IMR-90 (cell line): ENCODE results near the gene ERBB4. TPM values are rescaled to one million over a fixed set of nuclear protein-coding genes. Genes with fewer than 3 reads are reported as not detected.

Source experiments
- ATAC-seq: fragments of 200-7000 bp; cut with Tn5 transposase; 2 replicates; pipeline ENCODE4 v1.9.1; 2020; ENCODE audit warnings: low read depth, mild to moderate bottlenecking, moderate library complexity
- BruUV-seq: library from RNA; stranded (reverse); fragments of 400-500 nt; replicated peaks from 2 replicates; lab custom pipeline; 2021; lab: Mats Ljungman, UMichigan
- CTCF ChIA-PET: fragments of 300-600 bp; formaldehyde crosslinking; extraction: SDS; loops from one replicate; lab custom pipeline; 2021; ENCODE audit warnings: antibody characterized with exemption; lab: Yijun Ruan, JAX
- POLR2A ChIA-PET: fragments of 300-600 bp; sonication (Branson Sonifier 250); formaldehyde crosslinking; loops from one replicate; lab custom pipeline; 2022; ENCODE audit warnings: antibody characterized with exemption; ENCODE audit not compliant: unreplicated experiment; lab: Charles Lee
- DNase-seq: peaks from one replicate; pipeline ENCODE4 v3.0.0; 2013
- H2AFZ ChIP-seq: replicated peaks from 2 replicates; pipeline ENCODE3; 2013; ENCODE audit warnings: low read length, mild to moderate bottlenecking; ENCODE audit not compliant: poor library complexity
- H2AK5ac ChIP-seq: 2 replicates; pipeline ENCODE4 v1.6.1; 2013; ENCODE audit warnings: low read depth, low read length, inconsistent platforms
- H2AK9ac ChIP-seq: replicated peaks from 2 replicates; pipeline ENCODE3; 2013; ENCODE audit warnings: mild to moderate bottlenecking, low read depth, low read length, moderate library complexity; ENCODE audit not compliant: poor library complexity
- H2BK120ac ChIP-seq: 2 replicates; pipeline ENCODE4 v1.6.1; 2013; ENCODE audit warnings: low read depth, low read length, inconsistent platforms
- H2BK15ac ChIP-seq: 3 replicates; pipeline ENCODE4 v1.6.1; 2013; ENCODE audit warnings: low read depth, low read length, inconsistent platforms
- H2BK20ac ChIP-seq: 2 replicates; pipeline ENCODE4 v1.6.1; 2013; ENCODE audit warnings: low read depth, mild to moderate bottlenecking, inconsistent platforms, low read length, moderate library complexity
- H2BK5ac ChIP-seq: 2 replicates; pipeline ENCODE4 v1.6.1; 2013; ENCODE audit warnings: mild to moderate bottlenecking, low read depth, low read length, inconsistent platforms; ENCODE audit not compliant: poor library complexity, severe bottlenecking
- H3K14ac ChIP-seq: replicated peaks from 2 replicates; pipeline ENCODE4 v1.6.1; 2013; ENCODE audit warnings: low read depth, low read length, inconsistent platforms
- H3K18ac ChIP-seq: 2 replicates; pipeline ENCODE4 v1.6.1; 2013; ENCODE audit warnings: low read depth, low read length, control low read depth
- H3K23ac ChIP-seq: 2 replicates; pipeline ENCODE4 v1.6.1; 2013; ENCODE audit warnings: low read depth, low read length, inconsistent platforms
- H3K27ac ChIP-seq: 2 replicates; pipeline ENCODE4 v1.5.1; 2013; ENCODE audit warnings: mild to moderate bottlenecking, control low read depth, low read length; ENCODE audit not compliant: insufficient read depth
- H3K27me3 ChIP-seq: 2 replicates; pipeline ENCODE4 v1.6.1; 2013; ENCODE audit warnings: low read length; ENCODE audit not compliant: control insufficient read depth, insufficient read depth
- H3K36me3 ChIP-seq: 2 replicates; pipeline ENCODE4 v1.6.1; 2013; ENCODE audit warnings: low read length, mixed read lengths; ENCODE audit not compliant: control insufficient read depth, insufficient read depth
- H3K4ac ChIP-seq: 2 replicates; pipeline ENCODE4 v1.6.1; 2013; ENCODE audit warnings: low read depth, low read length, inconsistent platforms
- H3K4me1 ChIP-seq: 2 replicates; pipeline ENCODE4 v1.6.1; 2013; ENCODE audit warnings: low read length, mixed read lengths; ENCODE audit not compliant: control insufficient read depth, insufficient read depth
- H3K4me2 ChIP-seq: 2 replicates; pipeline ENCODE4 v1.6.1; 2013; ENCODE audit warnings: low read depth, mild to moderate bottlenecking, control low read depth, low read length, moderate library complexity
- H3K4me3 ChIP-seq: 2 replicates; pipeline ENCODE4 v1.5.1; 2013; ENCODE audit warnings: low read depth, mild to moderate bottlenecking, control low read depth, low read length, moderate library complexity; ENCODE audit not compliant: insufficient read depth
- H3K56ac ChIP-seq: 2 replicates; pipeline ENCODE4 v1.6.1; 2013; ENCODE audit warnings: low read length, inconsistent platforms; ENCODE audit not compliant: insufficient read depth; ENCODE audit errors: extremely low read depth
- H3K79me1 ChIP-seq, 2 experiments: 2 replicates each; pipeline ENCODE4 v1.6.1; 2013; ENCODE audit warnings: low read length in 2 of 2, inconsistent platforms in 1 of 2, low read depth in 1 of 2
- H3K9ac ChIP-seq: 2 replicates; pipeline ENCODE4 v1.6.1; 2013; ENCODE audit warnings: low read depth, low read length, control low read depth
- H3K9me1 ChIP-seq: 2 replicates; pipeline ENCODE4 v1.6.1; 2013; ENCODE audit warnings: low read length, inconsistent platforms; ENCODE audit not compliant: insufficient read depth
- H3K9me3 ChIP-seq: 2 replicates; pipeline ENCODE4 v1.6.1; 2013; ENCODE audit warnings: low read length; ENCODE audit not compliant: control insufficient read depth, insufficient read depth
- H4K20me1 ChIP-seq: 2 replicates; pipeline ENCODE4 v1.6.1; 2013; ENCODE audit warnings: low read length, inconsistent platforms; ENCODE audit not compliant: insufficient read depth
- H4K5ac ChIP-seq: 2 replicates; pipeline ENCODE4 v1.6.1; 2013; ENCODE audit warnings: mild to moderate bottlenecking, low read depth, low read length, control low read depth
- H4K8ac ChIP-seq, 2 experiments: 2 replicates each; pipeline ENCODE4 v1.6.1; 2013; ENCODE audit warnings: low read depth in 2 of 2, low read length in 2 of 2, control low read depth in 1 of 2, inconsistent platforms in 1 of 2
- H4K91ac ChIP-seq: 2 replicates; pipeline ENCODE4 v1.6.1; 2013; ENCODE audit warnings: low read depth, low read length, inconsistent platforms; ENCODE audit not compliant: insufficient read depth
- BHLHE40 ChIP-seq: fragments of 150-350 bp; IDR thresholded peaks from 2 replicates; pipeline ENCODE4 v1.6.1; 2016; ENCODE audit warnings: mild to moderate bottlenecking, low read depth, low read length
- CEBPB ChIP-seq: IDR thresholded peaks from 2 replicates; pipeline ENCODE4 v1.6.1; 2012; ENCODE audit warnings: low read depth, low read length, improper control_type of control experiment
- CHD1 ChIP-seq: IDR thresholded peaks from 2 replicates; pipeline ENCODE4 v1.6.1; 2012; ENCODE audit warnings: low read depth, low read length, improper control_type of control experiment
- CTCF ChIP-seq: conservative IDR thresholded peaks from 2 replicates; pipeline ENCODE4 v1.5.1; 2012; ENCODE audit warnings: mild to moderate bottlenecking, low read depth, low read length, improper control_type of control experiment
- ELK1 ChIP-seq: fragments of 150-350 bp; IDR thresholded peaks from 2 replicates; pipeline ENCODE4 v1.6.1; 2016; ENCODE audit warnings: low read depth, mild to moderate bottlenecking, low read length, moderate library complexity, borderline replicate concordance
- FOS ChIP-seq: fragments of 150-350 bp; IDR thresholded peaks from 2 replicates; pipeline ENCODE4 v1.6.1; 2016; ENCODE audit warnings: low read depth, low read length
- MAFK ChIP-seq: IDR thresholded peaks from 2 replicates; pipeline ENCODE4 v1.6.1; 2012; ENCODE audit warnings: low read depth, low read length, improper control_type of control experiment
- MAZ ChIP-seq: IDR thresholded peaks from 2 replicates; pipeline ENCODE4 v1.6.1; 2012; ENCODE audit warnings: low read depth, mild to moderate bottlenecking, low read length, improper control_type of control experiment, moderate library complexity, borderline replicate concordance
- MXI1 ChIP-seq: IDR thresholded peaks from 2 replicates; pipeline ENCODE4 v1.6.1; 2012; ENCODE audit warnings: low read depth, mild to moderate bottlenecking, low read length, moderate library complexity, borderline replicate concordance
- POLR2A ChIP-seq: IDR thresholded peaks from 2 replicates; pipeline ENCODE4 v1.6.1; 2012; ENCODE audit warnings: mild to moderate bottlenecking, low read depth, low read length
- RAD21 ChIP-seq: IDR thresholded peaks from 2 replicates; pipeline ENCODE4 v1.6.1; 2012; ENCODE audit warnings: low read length, improper control_type of control experiment
- RCOR1 ChIP-seq: IDR thresholded peaks from 2 replicates; pipeline ENCODE4 v1.6.1; 2012; ENCODE audit warnings: mild to moderate bottlenecking, low read length, improper control_type of control experiment; ENCODE audit not compliant: insufficient replicate concordance
- RFX5 ChIP-seq: IDR thresholded peaks from 2 replicates; pipeline ENCODE4 v1.8.0; 2012; ENCODE audit warnings: low read depth, mild to moderate bottlenecking, low read length, moderate library complexity
- WGBS, 2 experiments: methylation state at CpG; one replicate each; pipeline versions ENCODE4 v1.1.5 to v1.1.7; 2013; ENCODE audit warnings: missing lambda C conversion rate in 2 of 2; ENCODE audit not compliant: insufficient read length in 1 of 2; ENCODE audit errors: extremely low coverage in 2 of 2; 5-methylcytosine and 5-hydroxymethylcytosine counted together
- dilution Hi-C: fragments of 300-500 bp; cut with HindIII; formaldehyde crosslinking; loops from one replicate; pipeline ENCODE4 v1.14.3; 2018; ENCODE audit warnings: low sequenced_read_pairs; ENCODE audit not compliant: unreplicated experiment
- in situ Hi-C: fragments of 300-500 bp; cut with MboI; formaldehyde crosslinking; loops from 3 replicates; pipeline ENCODE4 v1.14.3; 2019; ENCODE audit warnings: low sequenced_read_pairs, inconsistent platforms, mixed read lengths
- intact Hi-C: fragments of 100-400 bp; cut with micrococcal nuclease; formaldehyde crosslinking; loops from 2 replicates; pipeline ENCODE4 v1.10.0; 2022
- polyA plus RNA-seq, 3 experiments: library from polyadenylated mRNA; depleted of rRNA; stranded (reverse); fragments of >200 nt; gene quantifications; 2 replicates each; pipeline ENCODE4 v1.2.3, GENCODE V29; 2012; ENCODE audit warnings: low replicate concordance in 1 of 3
- total RNA-seq: library from RNA; depleted of rRNA; stranded (reverse); fragments of >200 nt; gene quantifications from 2 replicates; pipeline ENCODE4 v1.2.3, GENCODE V29; 2012

The ERBB4 gene
- total and polyA plus RNA-seq, 2 of the 4 experiments (the other 2 are of a cell fraction), result not detected

DNA sequence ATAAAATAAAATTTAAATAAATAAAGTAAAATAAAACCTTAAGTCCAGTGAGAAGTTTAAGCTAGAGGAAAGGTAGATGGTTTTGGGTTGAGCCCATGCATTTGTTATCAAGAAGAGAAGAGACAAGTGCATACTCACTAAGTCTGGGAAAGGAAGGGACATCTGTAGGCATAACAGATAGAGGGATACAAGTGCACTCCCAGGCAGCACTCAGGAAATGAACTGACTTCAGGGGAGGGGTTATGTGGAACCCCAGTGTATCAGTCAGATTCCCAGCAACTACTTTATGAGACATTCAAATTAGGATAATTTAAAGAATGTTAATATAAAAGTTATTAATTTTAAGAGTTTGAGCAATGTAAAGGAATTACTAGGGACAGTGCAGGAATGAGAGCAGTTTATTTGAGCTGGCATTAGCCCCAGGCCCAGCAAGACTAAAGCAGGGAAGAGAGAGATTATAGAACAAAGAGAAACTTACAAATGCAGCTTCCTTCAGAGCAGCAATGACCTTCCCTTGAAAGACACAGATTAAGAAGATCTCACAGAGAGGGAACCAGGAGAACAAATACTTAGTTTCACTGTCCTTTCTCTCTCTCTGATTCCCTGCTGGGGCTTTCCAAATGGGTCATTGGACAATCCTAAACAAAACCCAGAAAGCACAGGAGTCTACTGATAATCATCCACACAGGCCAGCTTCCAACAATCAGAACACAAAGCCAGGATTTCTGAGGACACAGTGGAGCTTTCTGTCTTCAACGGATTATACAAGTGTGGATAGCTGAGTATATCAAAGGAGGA lies 109.7 kb downstream of the ERBB4 start:
- Histone ChIP-seq H2AK9ac (no peak overlapping the region), H3K27me3 (no peaks in the 10 kb centered on the region), H2BK5ac (no peak overlapping the region), H4K5ac (no peak overlapping the region), H3K4ac (no peak overlapping the region), H4K20me1 (no peaks in the 10 kb centered on the region), H3K56ac (no peak overlapping the region), H3K4me1 (no peaks in the 10 kb centered on the region), H3K4me2 (no peak overlapping the region), H2BK15ac (no peak overlapping the region), H4K8ac (no peak overlapping the region), H3K9me3 (no peaks in the 10 kb centered on the region), H3K4me3 (no peak overlapping the region), H2AFZ (no peak overlapping the region), H2AK5ac (no peak overlapping the region), H3K79me1 (no peaks in the 10 kb centered on the region), H2BK120ac (no peak overlapping the region), H3K9me1 (no peaks in the 10 kb centered on the region), H3K23ac (no peak overlapping the region), H3K9ac (no peak overlapping the region), H3K14ac (no peak overlapping the region), H3K27ac (no peak overlapping the region), H3K18ac (no peak overlapping the region), H4K91ac (no peak overlapping the region), H2BK20ac (no peak overlapping the region), H3K36me3 (no peaks in the 10 kb centered on the region)
- POLR2A ChIA-PET, result no interaction called here
- no CpG with 5 or more reads among the region's 1 CpG for WGBS, 2 experiments
- BruUV-seq, result no TSS peak
- no peak for DNase-seq
- intact Hi-C loops, result no loop called here
- no peak for TF ChIP-seq RCOR1
- TF ChIP-seq MAZ, result no peak
- no peak for TF ChIP-seq RAD21
- no peak for TF ChIP-seq FOS
- no peak for TF ChIP-seq CEBPB
- TF ChIP-seq MAFK, result no peak
- TF ChIP-seq CHD1, result no peak
- TF ChIP-seq RFX5, result no peak
- TF ChIP-seq ELK1, result no peak
- TF ChIP-seq CTCF, result no peak
- TF ChIP-seq POLR2A, result no peak
- TF ChIP-seq MXI1, result no peak
- no peak for TF ChIP-seq BHLHE40
- ATAC-seq, result no peak
- in situ Hi-C loops, result no loop called here
- dilution Hi-C loops, result no loop called here
- CTCF ChIA-PET, result no interaction called here
